Measurements from ENCODE around the gene ADAT3. TPM values are rescaled to one million over a fixed set of nuclear protein-coding genes. Genes with fewer than 3 reads are reported as not detected.

ADAT3 gene
- total RNA-seq, 4 donors from 2014 or later, result 18.7 to 73.2 (median 30.3) TPM

GRCh38 chr19:1913781-1914577 is 8.8 kb downstream of the ADAT3 start:
- in situ Hi-C loops (cut with MboI; ENCODE audit: low pct_ligation_motif_present in 1 of 4, low pct_unique_long_range_greater_than_20kb in 1 of 4, low sequenced_read_pairs in 3 of 4), result no loop called here
- TF ChIP-seq EP300 (IDR thresholded peaks at IDR 0.05; ENCODE audit: low read depth) (no peak), CTCF (IDR thresholded peaks at IDR 0.05) (no peak), POLR2A (IDR thresholded peaks at IDR 0.05) (no peak), POLR2AphosphoS5 (IDR thresholded peaks at IDR 0.05) (no peak)
- no peak for DNase-seq
- peaks cover 11 to 21% (median 15%) of the 10 kb centered on the region in 4 donors for H3K4me1 ChIP-seq
- no peaks in the 10 kb centered on the region for H3K27me3 ChIP-seq
- H3K27ac ChIP-seq, result no peak overlapping the region
- no peaks in the 10 kb centered on the region for H3K9me3 ChIP-seq
- intact Hi-C loops (cut with DNase I; ENCODE audit: low total_unique reads), result no loop called here
- H3K36me3 ChIP-seq, result peaks cover 0 to 13% (median 6%) of the 10 kb centered on the region in 4 donors
- 85% methylated on average over 22 of the region's 23 CpGs; no CpG with 5 or more reads in 1 of the 2 donors for WGBS, 2 donors (ENCODE audit: low coverage in 1 of 2)
- H3K4me3 ChIP-seq, result no peak overlapping the region

- WGBS, 2 donors (ENCODE audit: low coverage in 1 of 2), result 91% methylated on average over 23 of the region's 23 CpGs; no CpG with 5 or more reads in 1 of the 2 donors
- Histone ChIP-seq H3K36me3 (peaks cover 0 to 21% (median 8%) of the 10 kb centered on the region in 4 donors), H3K4me1 (peaks cover 3 to 12% (median 6%) of the 10 kb centered on the region in 4 donors), H3K27me3 (no peaks in the 10 kb centered on the region), H3K27ac (no peak overlapping the region), H3K9me3 (no peaks in the 10 kb centered on the region), H3K4me3 (no peak overlapping the region)
- no peak for DNase-seq
- in situ Hi-C loops (cut with MboI; ENCODE audit: low pct_ligation_motif_present in 1 of 4, low pct_unique_long_range_greater_than_20kb in 1 of 4, low sequenced_read_pairs in 3 of 4), result no loop called here
- intact Hi-C loops (cut with DNase I; ENCODE audit: low total_unique reads), result no loop called here
- TF ChIP-seq POLR2AphosphoS5 (IDR thresholded peaks at IDR 0.05) (no peak), CTCF (IDR thresholded peaks at IDR 0.05) (no peak), POLR2A (IDR thresholded peaks at IDR 0.05) (no peak), EP300 (IDR thresholded peaks at IDR 0.05; ENCODE audit: low read depth) (no peak)
Measured at GRCh38 chr19:1914826-1915341, 9.7 kb downstream of the ADAT3 start.

GRCh38 chr19:1917146-1917545 is 11.9 kb downstream of the ADAT3 start:
- WGBS, 2 donors (ENCODE audit: low coverage in 1 of 2), result 78 to 84% methylated on average over 6 to 17 of the region's 17 CpGs
- no peak overlapping the region for H3K4me3 ChIP-seq
- H3K36me3 ChIP-seq, result peaks cover 0 to 33% (median 15%) of the 10 kb centered on the region in 4 donors
- H3K27me3 ChIP-seq, result no peaks in the 10 kb centered on the region
- no peak for DNase-seq
- intact Hi-C loops (cut with DNase I; ENCODE audit: low total_unique reads), result no loop called here
- in situ Hi-C loops (cut with MboI; ENCODE audit: low pct_ligation_motif_present in 1 of 4, low pct_unique_long_range_greater_than_20kb in 1 of 4, low sequenced_read_pairs in 3 of 4), result no loop called here
- H3K4me1 ChIP-seq, result peaks cover 0 to 4% (median 1%) of the 10 kb centered on the region in 4 donors
- H3K27ac ChIP-seq, result no peak overlapping the region
- TF ChIP-seq POLR2A (IDR thresholded peaks at IDR 0.05) (no peak), EP300 (IDR thresholded peaks at IDR 0.05; ENCODE audit: low read depth) (no peak), POLR2AphosphoS5 (IDR thresholded peaks at IDR 0.05) (no peak), CTCF (IDR thresholded peaks at IDR 0.05) (no peak)
- no peaks in the 10 kb centered on the region for H3K9me3 ChIP-seq

- no peak overlapping the region for H3K4me3 ChIP-seq
- DNase-seq, result no peak
- no peaks in the 10 kb centered on the region for H3K27me3 ChIP-seq
- 93% methylated on average over 25 of the region's 25 CpGs; no CpG with 5 or more reads in 1 of the 2 donors for WGBS, 2 donors (ENCODE audit: low coverage in 1 of 2)
- in situ Hi-C loops (cut with MboI; ENCODE audit: low pct_ligation_motif_present in 1 of 4, low pct_unique_long_range_greater_than_20kb in 1 of 4, low sequenced_read_pairs in 3 of 4) (no loop called here), intact Hi-C loops (cut with DNase I; ENCODE audit: low total_unique reads) (no loop called here)
- TF ChIP-seq CTCF (IDR thresholded peaks at IDR 0.05) (no peak), POLR2AphosphoS5 (IDR thresholded peaks at IDR 0.05) (no peak), EP300 (IDR thresholded peaks at IDR 0.05; ENCODE audit: low read depth) (no peak), POLR2A (IDR thresholded peaks at IDR 0.05) (no peak)
- H3K4me1 ChIP-seq, result no peaks in the 10 kb centered on the region
- H3K9me3 ChIP-seq, result no peaks in the 10 kb centered on the region
- peaks cover 0 to 29% (median 12%) of the 10 kb centered on the region in 4 donors for H3K36me3 ChIP-seq
- H3K27ac ChIP-seq, result no peak overlapping the region
Measured at GRCh38 chr19:1917926-1918325, 12.7 kb downstream of the ADAT3 start.
